Liver (tissue), 3 donors: Measurements from ENCODE around the gene KPNB1.

ENCODE experiments used
- ATF3 ChIP-seq: IDR thresholded peaks from 2 replicates; pipeline ENCODE4 v1.6.1; 2016; ENCODE audit warnings: antibody characterized with exemption
- GABPA ChIP-seq, 2 donors: IDR thresholded peaks in 1 of 2; conservative IDR thresholded peaks in 1 of 2; 2 replicates each; pipeline ENCODE4 v1.6.1; 2016; ENCODE audit warnings: antibody characterized with exemption in 2 of 2, mild to moderate bottlenecking in 1 of 2, moderate library complexity in 1 of 2
- JUND ChIP-seq, 2 donors: IDR thresholded peaks; 2 replicates each; pipeline ENCODE4 v1.6.1; 2016; ENCODE audit warnings: antibody characterized with exemption in 2 of 2
- NR2F2 ChIP-seq: IDR thresholded peaks from 2 replicates; pipeline ENCODE4 v1.6.1; 2016; ENCODE audit warnings: antibody characterized with exemption
- REST ChIP-seq: IDR thresholded peaks from 2 replicates; pipeline ENCODE4 v1.6.1; 2016; ENCODE audit warnings: antibody characterized with exemption, mild to moderate bottlenecking
- RXRA ChIP-seq, 2 donors: IDR thresholded peaks; 2 replicates each; pipeline ENCODE4 v1.6.1; 2017 to 2018; ENCODE audit warnings: antibody characterized with exemption in 2 of 2, mild to moderate bottlenecking in 1 of 2
- SP1 ChIP-seq: IDR thresholded peaks from 2 replicates; pipeline ENCODE4 v1.6.1; 2018; ENCODE audit warnings: antibody characterized with exemption, mild to moderate bottlenecking
- TAF1 ChIP-seq: conservative IDR thresholded peaks from 2 replicates; pipeline ENCODE4 v1.6.1; 2016; ENCODE audit warnings: antibody characterized with exemption, mild to moderate bottlenecking
- YY1 ChIP-seq: IDR thresholded peaks from 2 replicates; pipeline ENCODE4 v1.6.1; 2016; ENCODE audit warnings: antibody characterized with exemption, mild to moderate bottlenecking
- TF ChIP-seq, protein P1 (sequence below): fragments of 150-350 bp; IDR thresholded peaks from 2 replicates; pipeline ENCODE4 v1.5.1; 2017; ENCODE audit warnings: improper control_type of control experiment, low read depth, low read length; ENCODE audit not compliant: missing input control
- TF ChIP-seq, protein P2 (sequence below): IDR thresholded peaks from 2 replicates; pipeline ENCODE4 v1.6.1; 2016; ENCODE audit warnings: antibody characterized with exemption
- donor health status: healthy.
- donor health status: healthy.

DNA sequence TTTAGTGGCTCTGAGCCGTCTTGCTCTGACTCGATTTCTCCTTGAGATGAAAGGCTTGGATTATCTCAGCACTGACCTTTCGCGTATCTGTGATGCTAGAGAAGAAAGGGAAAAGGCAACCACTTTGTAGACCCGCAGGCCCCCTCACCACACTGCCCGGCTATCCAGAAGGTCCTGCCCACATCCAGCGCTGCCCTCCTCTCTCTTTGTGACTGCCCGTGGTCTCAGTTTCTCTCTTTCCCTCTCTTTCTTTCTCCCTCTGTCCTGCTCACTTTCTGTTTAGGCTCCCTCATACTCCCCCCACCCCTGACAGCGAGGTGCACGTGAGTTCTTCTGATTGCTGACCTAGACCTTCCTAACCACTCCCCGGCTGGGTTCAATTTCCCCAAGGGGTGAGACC is 70.5 kb downstream of the KPNB1 start:
- TF ChIP-seq, protein P1, sequence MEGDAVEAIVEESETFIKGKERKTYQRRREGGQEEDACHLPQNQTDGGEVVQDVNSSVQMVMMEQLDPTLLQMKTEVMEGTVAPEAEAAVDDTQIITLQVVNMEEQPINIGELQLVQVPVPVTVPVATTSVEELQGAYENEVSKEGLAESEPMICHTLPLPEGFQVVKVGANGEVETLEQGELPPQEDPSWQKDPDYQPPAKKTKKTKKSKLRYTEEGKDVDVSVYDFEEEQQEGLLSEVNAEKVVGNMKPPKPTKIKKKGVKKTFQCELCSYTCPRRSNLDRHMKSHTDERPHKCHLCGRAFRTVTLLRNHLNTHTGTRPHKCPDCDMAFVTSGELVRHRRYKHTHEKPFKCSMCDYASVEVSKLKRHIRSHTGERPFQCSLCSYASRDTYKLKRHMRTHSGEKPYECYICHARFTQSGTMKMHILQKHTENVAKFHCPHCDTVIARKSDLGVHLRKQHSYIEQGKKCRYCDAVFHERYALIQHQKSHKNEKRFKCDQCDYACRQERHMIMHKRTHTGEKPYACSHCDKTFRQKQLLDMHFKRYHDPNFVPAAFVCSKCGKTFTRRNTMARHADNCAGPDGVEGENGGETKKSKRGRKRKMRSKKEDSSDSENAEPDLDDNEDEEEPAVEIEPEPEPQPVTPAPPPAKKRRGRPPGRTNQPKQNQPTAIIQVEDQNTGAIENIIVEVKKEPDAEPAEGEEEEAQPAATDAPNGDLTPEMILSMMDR, result no peak
- TF ChIP-seq TAF1 (no peak), ATF3 (no peak), REST (no peak), YY1 (no peak), NR2F2 (no peak), JUND (IDR thresholded peaks at IDR 0.05) (no peak), SP1 (no peak), RXRA (IDR thresholded peaks at IDR 0.05) (no peak), GABPA (IDR thresholded peaks at IDR 0.05 in 1 of 2, conservative IDR thresholded peaks at IDR 0.05 in 1 of 2) (no peak)
- TF ChIP-seq, protein P2, sequence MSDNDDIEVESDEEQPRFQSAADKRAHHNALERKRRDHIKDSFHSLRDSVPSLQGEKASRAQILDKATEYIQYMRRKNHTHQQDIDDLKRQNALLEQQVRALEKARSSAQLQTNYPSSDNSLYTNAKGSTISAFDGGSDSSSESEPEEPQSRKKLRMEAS, result no peak
